Loucy (cell line): ENCODE measurements around the gene APOO.

Experiments
- H2AFZ ChIP-seq: fragments of 200-600 bp; sonication (generic); 2 replicates; pipeline ENCODE4 v1.6.0; 2016; ENCODE audit warnings: antibody characterized with exemption, mild to moderate bottlenecking, low read length, moderate library complexity
- H3F3A ChIP-seq: fragments of 200-600 bp; 2 replicates; pipeline ENCODE4 v1.6.0; 2016; ENCODE audit warnings: antibody characterized with exemption, low read depth, mild to moderate bottlenecking
- H3K27me3 ChIP-seq: fragments of 200-600 bp; sonication (generic); 2 replicates; pipeline ENCODE4 v1.6.1; 2014; ENCODE audit warnings: low read length, mild to moderate bottlenecking; ENCODE audit not compliant: insufficient read depth, poor library complexity, severe bottlenecking
- H3K36me3 ChIP-seq: fragments of 200-600 bp; sonication (generic); 2 replicates; pipeline ENCODE4 v1.6.1; 2016; ENCODE audit warnings: low read length; ENCODE audit not compliant: insufficient read depth
- H3K4me1 ChIP-seq: fragments of 200-600 bp; sonication (generic); 2 replicates; pipeline ENCODE4 v1.5.1; 2014; ENCODE audit warnings: low read length, mild to moderate bottlenecking; ENCODE audit not compliant: insufficient read depth, poor library complexity, severe bottlenecking
- H3K4me2 ChIP-seq: fragments of 200-600 bp; sonication (generic); 2 replicates; pipeline ENCODE4 v1.6.0; 2014; ENCODE audit warnings: antibody characterized with exemption, low read length, low read depth, mild to moderate bottlenecking; ENCODE audit not compliant: poor library complexity, severe bottlenecking
- H3K4me3 ChIP-seq: fragments of 200-600 bp; sonication (generic); 2 replicates; pipeline ENCODE4 v1.5.1; 2014; ENCODE audit warnings: low read length, mild to moderate bottlenecking, mixed read lengths; ENCODE audit not compliant: poor library complexity, severe bottlenecking
- H3K79me2 ChIP-seq: fragments of 200-600 bp; sonication (generic); 2 replicates; pipeline ENCODE4 v1.6.1; 2014; ENCODE audit warnings: low read length; ENCODE audit not compliant: insufficient read depth
- H3K9ac ChIP-seq: fragments of 200-600 bp; sonication (generic); 2 replicates; pipeline ENCODE4 v1.6.0; 2014; ENCODE audit warnings: mild to moderate bottlenecking, low read depth, low read length, moderate library complexity; ENCODE audit not compliant: poor library complexity, severe bottlenecking
- H3K9me2 ChIP-seq: fragments of 200-600 bp; sonication (generic); replicated peaks from 2 replicates; pipeline ENCODE4 v1.6.1; 2016; ENCODE audit warnings: low read depth, low read length, mixed read lengths
- H3K9me3 ChIP-seq: fragments of 200-600 bp; sonication (generic); 2 replicates; pipeline ENCODE4 v1.6.1; 2014; ENCODE audit warnings: mild to moderate bottlenecking, antibody characterized with exemption, low read length, low read depth; ENCODE audit not compliant: insufficient read depth
- H4K20me1 ChIP-seq: fragments of 200-600 bp; sonication (generic); 2 replicates; pipeline ENCODE4 v1.6.0; 2014; ENCODE audit warnings: antibody characterized with exemption, low read length, mild to moderate bottlenecking; ENCODE audit not compliant: insufficient read depth, poor library complexity, severe bottlenecking
- CTCF ChIP-seq: fragments of 200-600 bp; sonication (generic); conservative IDR thresholded peaks from 2 replicates; pipeline ENCODE4 v1.5.1; 2014; ENCODE audit warnings: mild to moderate bottlenecking, antibody characterized with exemption, low read length
- EZH2phosphoT487 ChIP-seq: fragments of 200-600 bp; IDR thresholded peaks from 2 replicates; pipeline ENCODE4 v1.6.1; 2018; ENCODE audit warnings: antibody characterized with exemption, mild to moderate bottlenecking, moderate library complexity, borderline replicate concordance

The APOO gene

DNA sequence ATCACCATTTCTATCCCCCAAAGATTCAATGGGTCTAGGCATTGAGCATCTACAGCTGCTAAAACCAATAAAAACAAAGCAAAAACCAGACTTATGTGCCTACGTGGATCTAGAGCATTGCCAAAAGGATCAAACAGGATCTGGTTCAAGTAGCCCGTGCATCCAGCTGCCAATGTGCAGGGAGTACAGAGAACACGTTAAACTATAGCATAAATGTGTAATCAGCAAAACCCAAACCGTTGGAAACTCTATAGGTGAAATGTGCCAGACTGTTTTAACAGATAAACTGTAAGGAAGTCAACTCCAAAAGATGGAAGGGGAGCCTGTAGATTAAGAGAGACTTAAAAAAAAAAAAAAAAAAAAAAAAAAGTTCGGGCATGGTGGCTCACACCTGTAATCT, 58.5 kb downstream of the APOO start:
- Histone ChIP-seq H3K79me2 (no peaks in the 10 kb centered on the region), H3K4me2 (no peak overlapping the region), H3F3A (no peaks in the 10 kb centered on the region), H3K9me3 (no peaks in the 10 kb centered on the region), H3K36me3 (no peaks in the 10 kb centered on the region), H3K9ac (no peak overlapping the region), H4K20me1 (no peaks in the 10 kb centered on the region), H3K27me3 (no peaks in the 10 kb centered on the region), H2AFZ (no peak overlapping the region), H3K4me3 (no peak overlapping the region), H3K4me1 (no peaks in the 10 kb centered on the region), H3K9me2 (no peaks in the 10 kb centered on the region)
- TF ChIP-seq CTCF (no peak), EZH2phosphoT487 (no peak)

DNA sequence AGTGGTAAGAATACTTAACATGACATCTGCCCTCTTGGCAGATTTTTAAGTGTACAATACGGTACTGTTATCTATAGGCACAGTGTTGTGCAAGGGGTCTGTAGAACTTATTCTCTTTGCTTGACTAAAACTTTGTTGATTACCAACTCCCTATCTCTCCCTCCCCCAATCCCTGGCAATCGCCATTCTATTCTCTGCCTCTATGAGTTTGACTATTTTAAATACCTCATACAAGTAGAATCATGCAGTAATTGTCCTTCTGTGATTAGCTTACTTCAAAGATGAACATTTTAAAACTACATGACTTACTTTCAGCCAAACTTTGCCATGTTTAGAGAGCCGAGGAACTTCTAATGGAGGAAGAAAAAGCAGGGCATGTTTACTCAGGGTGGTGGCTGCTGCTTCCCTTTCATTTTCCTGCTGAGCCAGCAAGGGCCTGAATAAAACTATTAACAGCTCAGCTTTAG, 62.4 kb downstream of the APOO start:
- H3K9me2 ChIP-seq, result no peaks in the 10 kb centered on the region

GRCh38 chrX:23844502-23845138, 63.1 kb downstream of the APOO start:
- Histone ChIP-seq H3F3A (no peaks in the 10 kb centered on the region), H3K27me3 (no peaks in the 10 kb centered on the region), H3K9ac (no peak overlapping the region), H3K4me1 (no peaks in the 10 kb centered on the region), H4K20me1 (no peaks in the 10 kb centered on the region), H3K9me3 (no peaks in the 10 kb centered on the region), H3K79me2 (no peaks in the 10 kb centered on the region), H2AFZ (no peak overlapping the region), H3K4me2 (no peak overlapping the region), H3K9me2 (no peaks in the 10 kb centered on the region), H3K4me3 (no peak overlapping the region), H3K36me3 (no peaks in the 10 kb centered on the region)
- TF ChIP-seq CTCF (no peak), EZH2phosphoT487 (no peak)

More for the DNA sequence above, 62.4 kb downstream of the APOO start:
- Histone ChIP-seq H3K27me3 (no peaks in the 10 kb centered on the region), H3F3A (no peaks in the 10 kb centered on the region), H3K9me3 (no peaks in the 10 kb centered on the region), H3K4me2 (no peak overlapping the region), H3K36me3 (no peaks in the 10 kb centered on the region), H3K9ac (no peak overlapping the region), H3K79me2 (no peaks in the 10 kb centered on the region), H3K4me1 (no peaks in the 10 kb centered on the region), H3K4me3 (no peak overlapping the region), H2AFZ (no peak overlapping the region), H4K20me1 (no peaks in the 10 kb centered on the region)
- no peak for TF ChIP-seq EZH2phosphoT487
- no peak for TF ChIP-seq CTCF
